Ascending aorta (tissue), 2 donors: ENCODE data around the gene SLC26A1. TPM values are rescaled to one million over a fixed set of nuclear protein-coding genes. Genes with fewer than 3 reads are reported as not detected.

Experiments used
- DNase-seq, 2 donors: peaks; one replicate each; pipeline ENCODE4 v3.0.0-alpha.2; 2019; ENCODE audit warnings: low spot score in 2 of 2
- H3K27ac ChIP-seq, 2 donors: fragments of 200-600 bp; sonication (generic); one replicate each; pipeline ENCODE4 v1.5.1; 2016 to 2017; ENCODE audit warnings: mild to moderate bottlenecking in 1 of 2
- H3K27me3 ChIP-seq: fragments of 200-600 bp; sonication (generic); one replicate; pipeline ENCODE4 v1.5.1; 2017
- H3K36me3 ChIP-seq, 2 donors: fragments of 200-600 bp; sonication (generic); one replicate each; pipeline ENCODE4 v1.5.1; 2016
- H3K4me1 ChIP-seq, 2 donors: fragments of 200-600 bp; sonication (generic); one replicate each; pipeline ENCODE4 v1.5.1; 2016 to 2017; ENCODE audit warnings: mild to moderate bottlenecking in 1 of 2
- H3K4me3 ChIP-seq, 2 donors: fragments of 200-600 bp; sonication (generic); one replicate each; pipeline ENCODE4 v1.5.1; 2016 to 2017; ENCODE audit warnings: mild to moderate bottlenecking in 1 of 2
- H3K9me3 ChIP-seq, 2 donors: fragments of 200-600 bp; sonication (generic); one replicate each; pipeline ENCODE4 v1.5.1; 2016
- intact Hi-C: fragments of 100-400 bp; cut with DNase I; formaldehyde crosslinking; loops from one replicate; pipeline ENCODE4 v1.15.1; 2023
- total RNA-seq: library from RNA; depleted of rRNA; stranded (reverse); fragments of >200 nt; gene quantifications from one replicate; pipeline ENCODE4 v1.1.0, GENCODE V29; 2016
- TF ChIP-seq, protein P1 (sequence below), 3 experiments: fragments of 200-600 bp in 2 of 3; fragments of 450-650 bp in 1 of 3; sonication (generic) in 2 of 3; IDR thresholded peaks; one replicate each; pipeline ENCODE4 v1.5.1; 2016 to 2019; ENCODE audit warnings: antibody characterized with exemption in 3 of 3, mild to moderate bottlenecking in 1 of 3, moderate library complexity in 1 of 3

SLC26A1 gene
- total RNA-seq, 1 donor from 2014 or later, result not detected

GRCh38 chr4:966266-967112 is 26.7 kb downstream of the SLC26A1 start:
- DNase-seq, result no peak
- Histone ChIP-seq H3K9me3 (no peaks in the 10 kb centered on the region), H3K27ac (no peak overlapping the region), H3K4me1 (peaks cover 0 to under 1% of the 10 kb centered on the region in 2 donors), H3K36me3 (peaks cover 22 to 44% of the 10 kb centered on the region in 2 donors), H3K4me3 (no peak overlapping the region), H3K27me3 (no peaks in the 10 kb centered on the region)
- TF ChIP-seq, protein P1, sequence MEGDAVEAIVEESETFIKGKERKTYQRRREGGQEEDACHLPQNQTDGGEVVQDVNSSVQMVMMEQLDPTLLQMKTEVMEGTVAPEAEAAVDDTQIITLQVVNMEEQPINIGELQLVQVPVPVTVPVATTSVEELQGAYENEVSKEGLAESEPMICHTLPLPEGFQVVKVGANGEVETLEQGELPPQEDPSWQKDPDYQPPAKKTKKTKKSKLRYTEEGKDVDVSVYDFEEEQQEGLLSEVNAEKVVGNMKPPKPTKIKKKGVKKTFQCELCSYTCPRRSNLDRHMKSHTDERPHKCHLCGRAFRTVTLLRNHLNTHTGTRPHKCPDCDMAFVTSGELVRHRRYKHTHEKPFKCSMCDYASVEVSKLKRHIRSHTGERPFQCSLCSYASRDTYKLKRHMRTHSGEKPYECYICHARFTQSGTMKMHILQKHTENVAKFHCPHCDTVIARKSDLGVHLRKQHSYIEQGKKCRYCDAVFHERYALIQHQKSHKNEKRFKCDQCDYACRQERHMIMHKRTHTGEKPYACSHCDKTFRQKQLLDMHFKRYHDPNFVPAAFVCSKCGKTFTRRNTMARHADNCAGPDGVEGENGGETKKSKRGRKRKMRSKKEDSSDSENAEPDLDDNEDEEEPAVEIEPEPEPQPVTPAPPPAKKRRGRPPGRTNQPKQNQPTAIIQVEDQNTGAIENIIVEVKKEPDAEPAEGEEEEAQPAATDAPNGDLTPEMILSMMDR (IDR thresholded peaks at IDR 0.05), result no peak
- intact Hi-C loops, result no loop called here

GRCh38 chr4:965766-966134 is 27.5 kb downstream of the SLC26A1 start:
- Histone ChIP-seq H3K4me1 (no peaks in the 10 kb centered on the region), H3K9me3 (no peaks in the 10 kb centered on the region), H3K27me3 (no peaks in the 10 kb centered on the region), H3K27ac (no peak overlapping the region), H3K36me3 (peaks cover 28 to 48% of the 10 kb centered on the region in 2 donors), H3K4me3 (no peak overlapping the region)
- DNase-seq, result no peak
- intact Hi-C loops, result no loop called here
- TF ChIP-seq, protein P1 (IDR thresholded peaks at IDR 0.05), result no peak

- intact Hi-C loops, result no loop called here
- Histone ChIP-seq H3K4me1 (no peaks in the 10 kb centered on the region), H3K9me3 (no peaks in the 10 kb centered on the region), H3K36me3 (peaks cover 30 to 53% of the 10 kb centered on the region in 2 donors), H3K27me3 (no peaks in the 10 kb centered on the region), H3K27ac (no peak overlapping the region), H3K4me3 (no peak overlapping the region)
- DNase-seq, result no peak
- TF ChIP-seq, protein P1 (IDR thresholded peaks at IDR 0.05), result no peak
These were observed 28.0 kb downstream of the SLC26A1 start for GRCh38 chr4:965048-965765.

- no peaks in the 10 kb centered on the region for H3K4me1 ChIP-seq
- no peaks in the 10 kb centered on the region for H3K27me3 ChIP-seq
- H3K36me3 ChIP-seq, result peaks cover 30 to 56% of the 10 kb centered on the region in 2 donors
- H3K9me3 ChIP-seq, result no peaks in the 10 kb centered on the region
- no peak for DNase-seq
- intact Hi-C loops, result no loop called here
- no peak overlapping the region for H3K27ac ChIP-seq
- TF ChIP-seq, protein P1 (IDR thresholded peaks at IDR 0.05), result no peak
- no peak overlapping the region for H3K4me3 ChIP-seq
These were observed 28.7 kb downstream of the SLC26A1 start for GRCh38 chr4:964346-965025.

DNA sequence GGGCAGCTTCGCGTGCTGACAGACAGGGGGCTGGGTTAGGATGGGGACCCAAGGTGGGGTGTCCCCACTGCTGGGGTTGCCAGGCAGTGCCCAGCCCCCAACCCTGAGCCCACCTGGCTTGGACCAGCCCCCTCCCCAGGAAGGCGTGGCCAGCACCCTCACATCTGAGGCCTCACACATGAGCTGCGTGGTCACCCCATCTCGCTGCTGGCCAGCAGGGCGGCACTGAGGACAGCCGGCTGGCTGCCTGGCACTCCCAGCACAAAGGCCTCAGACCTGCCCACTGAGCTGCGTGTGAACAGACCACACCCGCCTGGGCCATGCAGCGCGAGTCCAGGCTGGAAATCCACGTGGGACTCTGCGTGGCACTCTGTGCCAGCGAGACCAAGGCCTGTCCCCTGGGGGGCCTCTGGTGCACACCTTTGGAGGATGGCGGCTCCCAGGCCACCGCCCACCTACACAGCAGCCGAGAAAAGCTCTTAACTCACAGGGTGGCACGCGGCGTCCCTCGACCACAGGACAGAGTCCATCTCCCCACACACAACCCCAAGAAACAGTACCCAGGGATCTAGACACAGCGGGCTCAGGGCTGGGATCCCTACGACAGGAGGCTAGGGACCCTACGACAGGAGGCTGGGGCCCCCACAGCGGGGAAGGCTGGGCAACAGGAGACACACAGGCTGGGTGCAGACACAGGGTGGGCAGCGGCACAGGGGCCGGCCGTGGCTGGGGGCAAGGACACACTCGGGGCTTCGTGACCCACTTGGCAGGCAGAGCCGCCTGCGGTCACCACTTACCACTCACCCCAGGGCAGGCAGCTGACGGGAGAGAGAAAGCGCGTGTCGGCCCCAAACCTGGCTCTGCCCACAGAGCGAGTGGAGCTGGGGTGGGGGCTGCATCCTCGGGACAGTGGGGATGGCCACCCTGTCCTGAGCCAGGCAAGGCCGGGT is 29.7 kb downstream of the SLC26A1 start:
- Histone ChIP-seq H3K27ac (no peak overlapping the region), H3K27me3 (no peaks in the 10 kb centered on the region), H3K9me3 (no peaks in the 10 kb centered on the region), H3K4me3 (no peak overlapping the region), H3K36me3 (peaks cover 33 to 63% of the 10 kb centered on the region in 2 donors), H3K4me1 (no peaks in the 10 kb centered on the region)
- intact Hi-C loops, result no loop called here
- TF ChIP-seq, protein P1 (IDR thresholded peaks at IDR 0.05), result no peak
- no peak for DNase-seq
